IMR-90 (cell line): ENCODE results near the gene TRPM3. TPM values are rescaled to one million over a fixed set of nuclear protein-coding genes. Genes with fewer than 3 reads are reported as not detected.

ENCODE experiments used
- ATAC-seq: fragments of 200-7000 bp; cut with Tn5 transposase; 2 replicates; pipeline ENCODE4 v1.9.1; 2020; ENCODE audit warnings: low read depth, mild to moderate bottlenecking, moderate library complexity
- BruUV-seq: library from RNA; stranded (reverse); fragments of 400-500 nt; replicated peaks from 2 replicates; lab custom pipeline; 2021; lab: Mats Ljungman, UMichigan
- CTCF ChIA-PET: fragments of 300-600 bp; formaldehyde crosslinking; extraction: SDS; loops from one replicate; lab custom pipeline; 2021; ENCODE audit warnings: antibody characterized with exemption; lab: Yijun Ruan, JAX
- POLR2A ChIA-PET: fragments of 300-600 bp; sonication (Branson Sonifier 250); formaldehyde crosslinking; loops from one replicate; lab custom pipeline; 2022; ENCODE audit warnings: antibody characterized with exemption; ENCODE audit not compliant: unreplicated experiment; lab: Charles Lee
- DNase-seq: peaks from one replicate; pipeline ENCODE4 v3.0.0; 2013
- H2AFZ ChIP-seq: replicated peaks from 2 replicates; pipeline ENCODE3; 2013; ENCODE audit warnings: low read length, mild to moderate bottlenecking; ENCODE audit not compliant: poor library complexity
- H2AK5ac ChIP-seq: 2 replicates; pipeline ENCODE4 v1.6.1; 2013; ENCODE audit warnings: low read depth, low read length, inconsistent platforms
- H2AK9ac ChIP-seq: replicated peaks from 2 replicates; pipeline ENCODE3; 2013; ENCODE audit warnings: mild to moderate bottlenecking, low read depth, low read length, moderate library complexity; ENCODE audit not compliant: poor library complexity
- H2BK120ac ChIP-seq: 2 replicates; pipeline ENCODE4 v1.6.1; 2013; ENCODE audit warnings: low read depth, low read length, inconsistent platforms
- H2BK15ac ChIP-seq: 3 replicates; pipeline ENCODE4 v1.6.1; 2013; ENCODE audit warnings: low read depth, low read length, inconsistent platforms
- H2BK20ac ChIP-seq: 2 replicates; pipeline ENCODE4 v1.6.1; 2013; ENCODE audit warnings: low read depth, mild to moderate bottlenecking, inconsistent platforms, low read length, moderate library complexity
- H2BK5ac ChIP-seq: 2 replicates; pipeline ENCODE4 v1.6.1; 2013; ENCODE audit warnings: mild to moderate bottlenecking, low read depth, low read length, inconsistent platforms; ENCODE audit not compliant: poor library complexity, severe bottlenecking
- H3K14ac ChIP-seq: replicated peaks from 2 replicates; pipeline ENCODE4 v1.6.1; 2013; ENCODE audit warnings: low read depth, low read length, inconsistent platforms
- H3K18ac ChIP-seq: 2 replicates; pipeline ENCODE4 v1.6.1; 2013; ENCODE audit warnings: low read depth, low read length, control low read depth
- H3K23ac ChIP-seq: 2 replicates; pipeline ENCODE4 v1.6.1; 2013; ENCODE audit warnings: low read depth, low read length, inconsistent platforms
- H3K27ac ChIP-seq: 2 replicates; pipeline ENCODE4 v1.5.1; 2013; ENCODE audit warnings: mild to moderate bottlenecking, control low read depth, low read length; ENCODE audit not compliant: insufficient read depth
- H3K27me3 ChIP-seq: 2 replicates; pipeline ENCODE4 v1.6.1; 2013; ENCODE audit warnings: low read length; ENCODE audit not compliant: control insufficient read depth, insufficient read depth
- H3K36me3 ChIP-seq: 2 replicates; pipeline ENCODE4 v1.6.1; 2013; ENCODE audit warnings: low read length, mixed read lengths; ENCODE audit not compliant: control insufficient read depth, insufficient read depth
- H3K4ac ChIP-seq: 2 replicates; pipeline ENCODE4 v1.6.1; 2013; ENCODE audit warnings: low read depth, low read length, inconsistent platforms
- H3K4me1 ChIP-seq: 2 replicates; pipeline ENCODE4 v1.6.1; 2013; ENCODE audit warnings: low read length, mixed read lengths; ENCODE audit not compliant: control insufficient read depth, insufficient read depth
- H3K4me2 ChIP-seq: 2 replicates; pipeline ENCODE4 v1.6.1; 2013; ENCODE audit warnings: low read depth, mild to moderate bottlenecking, control low read depth, low read length, moderate library complexity
- H3K4me3 ChIP-seq: 2 replicates; pipeline ENCODE4 v1.5.1; 2013; ENCODE audit warnings: low read depth, mild to moderate bottlenecking, control low read depth, low read length, moderate library complexity; ENCODE audit not compliant: insufficient read depth
- H3K56ac ChIP-seq: 2 replicates; pipeline ENCODE4 v1.6.1; 2013; ENCODE audit warnings: low read length, inconsistent platforms; ENCODE audit not compliant: insufficient read depth; ENCODE audit errors: extremely low read depth
- H3K79me1 ChIP-seq, 2 experiments: 2 replicates each; pipeline ENCODE4 v1.6.1; 2013; ENCODE audit warnings: low read length in 2 of 2, inconsistent platforms in 1 of 2, low read depth in 1 of 2
- H3K9ac ChIP-seq: 2 replicates; pipeline ENCODE4 v1.6.1; 2013; ENCODE audit warnings: low read depth, low read length, control low read depth
- H3K9me1 ChIP-seq: 2 replicates; pipeline ENCODE4 v1.6.1; 2013; ENCODE audit warnings: low read length, inconsistent platforms; ENCODE audit not compliant: insufficient read depth
- H3K9me3 ChIP-seq: 2 replicates; pipeline ENCODE4 v1.6.1; 2013; ENCODE audit warnings: low read length; ENCODE audit not compliant: control insufficient read depth, insufficient read depth
- H4K20me1 ChIP-seq: 2 replicates; pipeline ENCODE4 v1.6.1; 2013; ENCODE audit warnings: low read length, inconsistent platforms; ENCODE audit not compliant: insufficient read depth
- H4K5ac ChIP-seq: 2 replicates; pipeline ENCODE4 v1.6.1; 2013; ENCODE audit warnings: mild to moderate bottlenecking, low read depth, low read length, control low read depth
- H4K8ac ChIP-seq, 2 experiments: 2 replicates each; pipeline ENCODE4 v1.6.1; 2013; ENCODE audit warnings: low read depth in 2 of 2, low read length in 2 of 2, control low read depth in 1 of 2, inconsistent platforms in 1 of 2
- H4K91ac ChIP-seq: 2 replicates; pipeline ENCODE4 v1.6.1; 2013; ENCODE audit warnings: low read depth, low read length, inconsistent platforms; ENCODE audit not compliant: insufficient read depth
- BHLHE40 ChIP-seq: fragments of 150-350 bp; IDR thresholded peaks from 2 replicates; pipeline ENCODE4 v1.6.1; 2016; ENCODE audit warnings: mild to moderate bottlenecking, low read depth, low read length
- CEBPB ChIP-seq: IDR thresholded peaks from 2 replicates; pipeline ENCODE4 v1.6.1; 2012; ENCODE audit warnings: low read depth, low read length, improper control_type of control experiment
- FOS ChIP-seq: fragments of 150-350 bp; IDR thresholded peaks from 2 replicates; pipeline ENCODE4 v1.6.1; 2016; ENCODE audit warnings: low read depth, low read length
- MAFK ChIP-seq: IDR thresholded peaks from 2 replicates; pipeline ENCODE4 v1.6.1; 2012; ENCODE audit warnings: low read depth, low read length, improper control_type of control experiment
- MAZ ChIP-seq: IDR thresholded peaks from 2 replicates; pipeline ENCODE4 v1.6.1; 2012; ENCODE audit warnings: low read depth, mild to moderate bottlenecking, low read length, improper control_type of control experiment, moderate library complexity, borderline replicate concordance
- NFE2L2 ChIP-seq: fragments of 150-350 bp; IDR thresholded peaks from 2 replicates; pipeline ENCODE4 v1.6.1; 2016; ENCODE audit warnings: low read depth, mild to moderate bottlenecking, low read length
- POLR2A ChIP-seq: IDR thresholded peaks from 2 replicates; pipeline ENCODE4 v1.6.1; 2012; ENCODE audit warnings: mild to moderate bottlenecking, low read depth, low read length
- RAD21 ChIP-seq: IDR thresholded peaks from 2 replicates; pipeline ENCODE4 v1.6.1; 2012; ENCODE audit warnings: low read length, improper control_type of control experiment
- RFX5 ChIP-seq: IDR thresholded peaks from 2 replicates; pipeline ENCODE4 v1.8.0; 2012; ENCODE audit warnings: low read depth, mild to moderate bottlenecking, low read length, moderate library complexity
- SMC3 ChIP-seq: fragments of 150-350 bp; IDR thresholded peaks from 2 replicates; pipeline ENCODE4 v1.6.1; 2016; ENCODE audit warnings: low read depth, mild to moderate bottlenecking, antibody characterized with exemption, low read length, moderate library complexity
- WGBS, 2 experiments: methylation state at CpG; one replicate each; pipeline versions ENCODE4 v1.1.5 to v1.1.7; 2013; ENCODE audit warnings: missing lambda C conversion rate in 2 of 2; ENCODE audit not compliant: insufficient read length in 1 of 2; ENCODE audit errors: extremely low coverage in 2 of 2; 5-methylcytosine and 5-hydroxymethylcytosine counted together
- dilution Hi-C: fragments of 300-500 bp; cut with HindIII; formaldehyde crosslinking; loops from one replicate; pipeline ENCODE4 v1.14.3; 2018; ENCODE audit warnings: low sequenced_read_pairs; ENCODE audit not compliant: unreplicated experiment
- in situ Hi-C: fragments of 300-500 bp; cut with MboI; formaldehyde crosslinking; loops from 3 replicates; pipeline ENCODE4 v1.14.3; 2019; ENCODE audit warnings: low sequenced_read_pairs, inconsistent platforms, mixed read lengths
- intact Hi-C: fragments of 100-400 bp; cut with micrococcal nuclease; formaldehyde crosslinking; loops from 2 replicates; pipeline ENCODE4 v1.10.0; 2022
- polyA plus RNA-seq, 3 experiments: library from polyadenylated mRNA; depleted of rRNA; stranded (reverse); fragments of >200 nt; gene quantifications; 2 replicates each; pipeline ENCODE4 v1.2.3, GENCODE V29; 2012; ENCODE audit warnings: low replicate concordance in 1 of 3
- total RNA-seq: library from RNA; depleted of rRNA; stranded (reverse); fragments of >200 nt; gene quantifications from 2 replicates; pipeline ENCODE4 v1.2.3, GENCODE V29; 2012
- TF ChIP-seq, protein P1 (sequence below): fragments of 150-350 bp; IDR thresholded peaks from 2 replicates; pipeline ENCODE4 v1.6.1; 2017; ENCODE audit warnings: mild to moderate bottlenecking, antibody characterized with exemption, low read length, low read depth
- TF ChIP-seq, protein P2 (sequence below): conservative IDR thresholded peaks from 2 replicates; pipeline ENCODE4 v1.5.1; 2012; ENCODE audit warnings: mild to moderate bottlenecking, low read depth, low read length, improper control_type of control experiment
- TF ChIP-seq, protein P3 (sequence below): fragments of 150-350 bp; IDR thresholded peaks from 2 replicates; pipeline ENCODE4 v1.6.1; 2016; ENCODE audit warnings: low read depth, mild to moderate bottlenecking, low read length, moderate library complexity, borderline replicate concordance

The TRPM3 gene
- total and polyA plus RNA-seq, 2 of the 4 experiments (the other 2 are of a cell fraction) = not detected

DNA sequence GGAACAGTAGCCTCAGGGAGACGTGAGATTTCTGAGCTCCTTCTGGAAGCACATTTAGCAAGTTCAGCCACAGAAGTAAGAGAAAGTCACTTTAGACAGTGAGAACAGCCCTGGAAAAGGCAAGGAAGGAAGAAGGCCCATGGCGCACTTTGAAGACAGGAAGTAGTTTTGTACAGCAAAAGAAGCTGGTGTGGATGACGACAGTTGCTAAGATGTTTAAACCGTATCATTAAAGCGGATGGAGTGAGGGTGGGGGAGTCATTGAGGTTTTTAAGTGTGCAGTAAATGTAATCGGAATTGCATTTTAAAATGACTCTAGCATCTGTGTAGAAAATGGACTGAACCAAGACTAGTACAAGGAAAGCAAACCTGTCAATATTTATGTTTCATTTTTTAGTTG is 15.3 kb upstream of the TRPM3 start:
- Histone ChIP-seq H4K20me1 (no peaks in the 10 kb centered on the region), H2AFZ (no peak overlapping the region), H3K9me1 (no peaks in the 10 kb centered on the region), H3K4me3 (no peak overlapping the region), H3K79me1 (no peaks in the 10 kb centered on the region), H3K9me3 (no peaks in the 10 kb centered on the region), H3K18ac (no peak overlapping the region), H2BK20ac (no peak overlapping the region), H2BK15ac (no peak overlapping the region), H2BK5ac (no peak overlapping the region), H3K14ac (no peak overlapping the region), H3K4ac (no peak overlapping the region), H2AK9ac (no peak overlapping the region), H4K91ac (no peak overlapping the region), H3K23ac (no peak overlapping the region), H3K27me3 (no peaks in the 10 kb centered on the region), H3K36me3 (no peaks in the 10 kb centered on the region), H2AK5ac (no peak overlapping the region), H4K8ac (no peak overlapping the region), H3K4me1 (no peaks in the 10 kb centered on the region), H3K9ac (no peak overlapping the region), H3K4me2 (no peak overlapping the region), H3K56ac (no peak overlapping the region), H4K5ac (no peak overlapping the region), H2BK120ac (no peak overlapping the region), H3K27ac (no peak overlapping the region)
- 58% methylated on average over 3 of the region's 6 CpGs; no CpG with 5 or more reads in 1 of the 2 experiments for whole genome bisulfite sequencing, 2 experiments
- DNase-seq (no peak), ATAC-seq (no peak)
- dilution Hi-C loops (no loop called here), in situ Hi-C loops (no loop called here), intact Hi-C loops (no loop called here)
- POLR2A ChIA-PET = no interaction called here
- TF ChIP-seq NFE2L2 (no peak), CEBPB (no peak), SMC3 (no peak), BHLHE40 (no peak), MAZ (no peak), FOS (no peak), RFX5 (no peak), POLR2A (no peak), RAD21 (no peak), MAFK (no peak)
- TF ChIP-seq, protein P1, sequence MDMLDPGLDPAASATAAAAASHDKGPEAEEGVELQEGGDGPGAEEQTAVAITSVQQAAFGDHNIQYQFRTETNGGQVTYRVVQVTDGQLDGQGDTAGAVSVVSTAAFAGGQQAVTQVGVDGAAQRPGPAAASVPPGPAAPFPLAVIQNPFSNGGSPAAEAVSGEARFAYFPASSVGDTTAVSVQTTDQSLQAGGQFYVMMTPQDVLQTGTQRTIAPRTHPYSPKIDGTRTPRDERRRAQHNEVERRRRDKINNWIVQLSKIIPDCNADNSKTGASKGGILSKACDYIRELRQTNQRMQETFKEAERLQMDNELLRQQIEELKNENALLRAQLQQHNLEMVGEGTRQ = no peak
- TF ChIP-seq, protein P2, sequence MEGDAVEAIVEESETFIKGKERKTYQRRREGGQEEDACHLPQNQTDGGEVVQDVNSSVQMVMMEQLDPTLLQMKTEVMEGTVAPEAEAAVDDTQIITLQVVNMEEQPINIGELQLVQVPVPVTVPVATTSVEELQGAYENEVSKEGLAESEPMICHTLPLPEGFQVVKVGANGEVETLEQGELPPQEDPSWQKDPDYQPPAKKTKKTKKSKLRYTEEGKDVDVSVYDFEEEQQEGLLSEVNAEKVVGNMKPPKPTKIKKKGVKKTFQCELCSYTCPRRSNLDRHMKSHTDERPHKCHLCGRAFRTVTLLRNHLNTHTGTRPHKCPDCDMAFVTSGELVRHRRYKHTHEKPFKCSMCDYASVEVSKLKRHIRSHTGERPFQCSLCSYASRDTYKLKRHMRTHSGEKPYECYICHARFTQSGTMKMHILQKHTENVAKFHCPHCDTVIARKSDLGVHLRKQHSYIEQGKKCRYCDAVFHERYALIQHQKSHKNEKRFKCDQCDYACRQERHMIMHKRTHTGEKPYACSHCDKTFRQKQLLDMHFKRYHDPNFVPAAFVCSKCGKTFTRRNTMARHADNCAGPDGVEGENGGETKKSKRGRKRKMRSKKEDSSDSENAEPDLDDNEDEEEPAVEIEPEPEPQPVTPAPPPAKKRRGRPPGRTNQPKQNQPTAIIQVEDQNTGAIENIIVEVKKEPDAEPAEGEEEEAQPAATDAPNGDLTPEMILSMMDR = no peak
- TF ChIP-seq, protein P3, sequence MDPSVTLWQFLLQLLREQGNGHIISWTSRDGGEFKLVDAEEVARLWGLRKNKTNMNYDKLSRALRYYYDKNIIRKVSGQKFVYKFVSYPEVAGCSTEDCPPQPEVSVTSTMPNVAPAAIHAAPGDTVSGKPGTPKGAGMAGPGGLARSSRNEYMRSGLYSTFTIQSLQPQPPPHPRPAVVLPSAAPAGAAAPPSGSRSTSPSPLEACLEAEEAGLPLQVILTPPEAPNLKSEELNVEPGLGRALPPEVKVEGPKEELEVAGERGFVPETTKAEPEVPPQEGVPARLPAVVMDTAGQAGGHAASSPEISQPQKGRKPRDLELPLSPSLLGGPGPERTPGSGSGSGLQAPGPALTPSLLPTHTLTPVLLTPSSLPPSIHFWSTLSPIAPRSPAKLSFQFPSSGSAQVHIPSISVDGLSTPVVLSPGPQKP = no peak
- CTCF ChIA-PET = no interaction called here
- BruUV-seq = no TSS peak
